HL-60 (cell line): ENCODE results near the gene SUPT3H.

Experiments
- DNase-seq, 2 experiments: peaks; one replicate each; pipeline ENCODE4 v3.0.0-alpha.2; 2010 to 2020; ENCODE audit warnings: low read depth in 1 of 2, low spot score in 1 of 2
- H3K27ac ChIP-seq: fragments of 250-450 bp; sonication (Bioruptor Pico); replicated peaks from 2 replicates; pipeline ENCODE4 v1.5.1; 2020; ENCODE audit warnings: mild to moderate bottlenecking, moderate library complexity
- H3K27me3 ChIP-seq: fragments of 250-450 bp; sonication (Bioruptor Pico); 2 replicates; pipeline ENCODE4 v1.5.1; 2021; ENCODE audit warnings: mild to moderate bottlenecking, moderate library complexity; ENCODE audit not compliant: insufficient read depth, poor library complexity, severe bottlenecking
- H3K4me3 ChIP-seq: replicated peaks from 2 replicates; pipeline ENCODE4 v1.5.1; 2011; ENCODE audit warnings: mild to moderate bottlenecking, control low read depth, low read length; ENCODE audit not compliant: insufficient read depth
- CTCF ChIP-seq: IDR thresholded peaks from one replicate; pipeline ENCODE4 v1.5.1; 2011; ENCODE audit warnings: low read length, control low read depth, inconsistent platforms; ENCODE audit not compliant: insufficient read depth
- GABPA ChIP-seq: IDR thresholded peaks from 2 replicates; pipeline ENCODE4 v1.6.1; 2012; ENCODE audit warnings: low read depth
- POLR2AphosphoS5 ChIP-seq: IDR thresholded peaks from 2 replicates; pipeline ENCODE4 v1.6.1; 2012; ENCODE audit warnings: low read depth
- SPI1 ChIP-seq: IDR thresholded peaks from 2 replicates; pipeline ENCODE4 v1.6.1; 2012; ENCODE audit warnings: low read depth, mild to moderate bottlenecking, borderline replicate concordance
- TF ChIP-seq, protein P1 (sequence below): IDR thresholded peaks from 2 replicates; pipeline ENCODE4 v1.6.1; 2012; ENCODE audit warnings: low read depth; ENCODE audit not compliant: insufficient replicate concordance

The SUPT3H gene

GRCh38 chr6:45156075-45156474 lies 221.7 kb downstream of the SUPT3H start:
- H3K4me3 ChIP-seq: no peak overlapping the region
- TF ChIP-seq, protein P1, sequence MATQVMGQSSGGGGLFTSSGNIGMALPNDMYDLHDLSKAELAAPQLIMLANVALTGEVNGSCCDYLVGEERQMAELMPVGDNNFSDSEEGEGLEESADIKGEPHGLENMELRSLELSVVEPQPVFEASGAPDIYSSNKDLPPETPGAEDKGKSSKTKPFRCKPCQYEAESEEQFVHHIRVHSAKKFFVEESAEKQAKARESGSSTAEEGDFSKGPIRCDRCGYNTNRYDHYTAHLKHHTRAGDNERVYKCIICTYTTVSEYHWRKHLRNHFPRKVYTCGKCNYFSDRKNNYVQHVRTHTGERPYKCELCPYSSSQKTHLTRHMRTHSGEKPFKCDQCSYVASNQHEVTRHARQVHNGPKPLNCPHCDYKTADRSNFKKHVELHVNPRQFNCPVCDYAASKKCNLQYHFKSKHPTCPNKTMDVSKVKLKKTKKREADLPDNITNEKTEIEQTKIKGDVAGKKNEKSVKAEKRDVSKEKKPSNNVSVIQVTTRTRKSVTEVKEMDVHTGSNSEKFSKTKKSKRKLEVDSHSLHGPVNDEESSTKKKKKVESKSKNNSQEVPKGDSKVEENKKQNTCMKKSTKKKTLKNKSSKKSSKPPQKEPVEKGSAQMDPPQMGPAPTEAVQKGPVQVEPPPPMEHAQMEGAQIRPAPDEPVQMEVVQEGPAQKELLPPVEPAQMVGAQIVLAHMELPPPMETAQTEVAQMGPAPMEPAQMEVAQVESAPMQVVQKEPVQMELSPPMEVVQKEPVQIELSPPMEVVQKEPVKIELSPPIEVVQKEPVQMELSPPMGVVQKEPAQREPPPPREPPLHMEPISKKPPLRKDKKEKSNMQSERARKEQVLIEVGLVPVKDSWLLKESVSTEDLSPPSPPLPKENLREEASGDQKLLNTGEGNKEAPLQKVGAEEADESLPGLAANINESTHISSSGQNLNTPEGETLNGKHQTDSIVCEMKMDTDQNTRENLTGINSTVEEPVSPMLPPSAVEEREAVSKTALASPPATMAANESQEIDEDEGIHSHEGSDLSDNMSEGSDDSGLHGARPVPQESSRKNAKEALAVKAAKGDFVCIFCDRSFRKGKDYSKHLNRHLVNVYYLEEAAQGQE: no peak
- no peak for TF ChIP-seq CTCF
- no peak for TF ChIP-seq POLR2AphosphoS5
- no peak for TF ChIP-seq GABPA
- H3K27me3 ChIP-seq: no peaks in the 10 kb centered on the region
- H3K27ac ChIP-seq: no peak overlapping the region
- DNase-seq: no peak

DNA sequence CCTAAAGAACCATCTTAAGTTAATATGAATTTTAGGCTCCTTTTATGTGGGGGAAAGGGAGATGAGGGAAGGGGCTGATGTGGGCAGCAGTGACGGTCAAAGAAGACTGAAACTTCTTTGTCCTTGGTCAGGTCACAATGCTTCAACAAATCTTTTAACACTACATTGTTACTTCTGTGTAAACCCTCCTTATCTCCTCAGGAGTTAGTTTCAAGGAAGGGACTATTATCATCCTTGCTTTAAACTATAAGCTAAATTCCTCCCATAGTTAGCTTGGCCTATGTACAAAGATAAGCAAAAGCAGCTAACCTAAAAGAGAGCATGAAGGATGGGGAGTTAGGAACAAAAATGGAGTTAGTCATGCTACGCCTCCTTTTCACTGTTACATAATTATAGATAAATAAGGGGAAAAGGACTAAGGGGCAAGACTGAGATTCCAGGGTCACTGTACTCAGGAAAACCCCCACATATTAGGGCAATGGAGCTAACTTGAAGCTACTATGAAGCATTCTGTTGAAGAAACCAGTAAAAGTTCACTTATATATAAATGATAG lies 222.3 kb downstream of the SUPT3H start:
- DNase-seq: no peak
- TF ChIP-seq POLR2AphosphoS5 (no peak), SPI1 (no peak), GABPA (no peak), CTCF (no peak)
- TF ChIP-seq, protein P1: no peak
- H3K27me3 ChIP-seq: no peaks in the 10 kb centered on the region
- no peak overlapping the region for H3K27ac ChIP-seq
- no peak overlapping the region for H3K4me3 ChIP-seq

DNA sequence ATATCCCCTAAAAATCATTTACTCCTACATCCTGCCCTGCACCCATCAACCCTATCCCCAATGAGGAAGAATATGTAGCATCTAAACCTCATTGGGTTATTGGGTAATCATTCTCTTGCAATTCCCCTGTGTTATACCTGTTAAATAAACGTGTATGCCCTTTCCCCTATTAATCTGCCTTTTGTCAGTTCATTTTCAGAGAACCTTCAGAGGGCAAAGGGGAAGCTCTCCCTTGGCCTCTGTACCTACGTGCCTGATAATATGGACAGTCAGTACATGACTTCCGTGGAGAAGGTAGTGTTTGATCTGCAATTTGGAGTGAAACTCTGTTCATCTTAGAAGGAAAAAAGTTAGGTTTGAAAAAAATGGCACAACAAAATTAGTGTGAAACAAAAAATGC lies 223.1 kb downstream of the SUPT3H start:
- H3K27ac ChIP-seq: no peak overlapping the region
- no peaks in the 10 kb centered on the region for H3K27me3 ChIP-seq
- no peak for TF ChIP-seq SPI1
- TF ChIP-seq POLR2AphosphoS5: no peak
- TF ChIP-seq, protein P1: no peak
- TF ChIP-seq GABPA: no peak
- no peak for TF ChIP-seq CTCF
- no peak overlapping the region for H3K4me3 ChIP-seq
- no peak for DNase-seq
